ENCODE measurements around the gene EBLN1. TPM values are rescaled to one million over a fixed set of nuclear protein-coding genes. Genes with fewer than 3 reads are reported as not detected.

EBLN1 gene
- total RNA-seq, 1 experiment from 2014 or later, result not detected

DNA sequence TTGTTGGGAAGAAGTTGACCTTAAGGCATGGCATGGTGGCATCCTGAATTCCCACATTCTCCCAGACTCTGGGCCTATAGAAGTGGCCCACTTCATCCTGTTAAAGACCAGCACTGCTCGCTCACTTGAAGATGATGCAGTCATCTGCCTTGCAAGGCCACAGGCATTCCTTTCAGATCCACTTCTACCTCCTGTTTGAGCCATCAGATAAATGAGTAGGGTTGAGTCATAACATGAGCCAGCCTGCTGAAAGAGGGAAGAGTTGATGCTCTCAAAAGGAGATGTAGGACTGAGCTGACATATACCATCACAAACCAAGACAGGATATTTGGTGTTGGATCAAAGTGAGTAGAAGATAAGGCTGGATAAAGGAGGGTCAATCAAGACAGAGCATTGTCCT is 1.5 kb upstream of the EBLN1 start:
- Histone ChIP-seq H4K20me1 (ENCODE audit: control insufficient read depth, insufficient read depth, insufficient read length) (no peaks in the 10 kb centered on the region), H3K14ac (ENCODE audit: insufficient read depth, low read length) (no peak overlapping the region), H2BK5ac (ENCODE audit: insufficient read length, low read length) (no peak overlapping the region), H3T11ph (ENCODE audit: low read length) (no peak overlapping the region), H3K9ac (ENCODE audit: extremely low read depth, insufficient read length, low read length) (no peak overlapping the region), H2BK120ac (ENCODE audit: low read depth, low read length, poor library complexity, severe bottlenecking) (no peak overlapping the region), H3K4me1 (ENCODE audit: insufficient read depth, low read length) (no peaks in the 10 kb centered on the region), H2AK5ac (ENCODE audit: insufficient read length, low read length) (no peak overlapping the region), H3K23ac (ENCODE audit: insufficient read length, low read depth, low read length) (no peak overlapping the region), H2BK20ac (ENCODE audit: low read depth, low read length, poor library complexity, severe bottlenecking) (no peak overlapping the region), H2AFZ (ENCODE audit: low read length) (no peak overlapping the region), H3K79me1 (ENCODE audit: insufficient read depth, low read depth, low read length, poor library complexity, severe bottlenecking) (no peaks in the 10 kb centered on the region), H3K4me2 (ENCODE audit: insufficient read depth, insufficient read length, low read length) (no peak overlapping the region), H4K5ac (ENCODE audit: insufficient read length, low read depth, low read length) (no peak overlapping the region), H3K56ac (ENCODE audit: insufficient read length, low read depth, low read length) (no peak overlapping the region), H3K18ac (ENCODE audit: insufficient read length, low read depth, low read length) (no peak overlapping the region), H4K8ac (replicated peaks; ENCODE audit: insufficient read length, low read depth, low read length) (no peak overlapping the region), H3K79me2 (ENCODE audit: insufficient read depth, low read length) (no peaks in the 10 kb centered on the region), H3K27ac (ENCODE audit: insufficient read length, low read depth, low read length) (no peak overlapping the region), H3K27me3 (ENCODE audit: insufficient read depth, low read length) (no peaks in the 10 kb centered on the region), H2BK15ac (ENCODE audit: low read depth, low read length) (no peak overlapping the region), H2BK12ac (ENCODE audit: insufficient read length, low read depth, low read length) (no peak overlapping the region), H3K4ac (ENCODE audit: low read depth, low read length) (no peak overlapping the region), H3K9me3 (ENCODE audit: control insufficient read depth, low read depth, low read length) (no peaks in the 10 kb centered on the region), H4K91ac (ENCODE audit: insufficient read length, low read depth, low read length) (no peak overlapping the region), H3K23me2 (ENCODE audit: insufficient read length, low read depth, low read length, poor library complexity, severe bottlenecking) (no peaks in the 10 kb centered on the region)
- Mint-ChIP-seq H3K27ac (no peak overlapping the region), H3K36me3 (ENCODE audit: insufficient read depth in 1 of 3, low read depth in 3 of 3) (no peaks in the 10 kb centered on the region), H3K27me3 (ENCODE audit: low read depth) (peaks cover 3% of the 10 kb centered on the region), H3K9me3 (no peaks in the 10 kb centered on the region), H3K4me1 (0 out of 4 replicates have a peak, but pooled peaks cover 0 to 2% of the 10 kb centered on the region in 2 experiments), H3K4me3 (no peak overlapping the region)
- DNase-seq, result no peak
- WGBS (ENCODE audit: extremely low coverage, insufficient read length, low lambda C conversion rate), result no CpG with 5 or more reads among the region's 1 CpG
- no peak for TF ChIP-seq CTCF (conservative IDR thresholded peaks at IDR 0.05)

Data from H9 (cell line).